HG03060 (cell line): ENCODE data around the gene GRIN3A.
"Not testable (repeated sequence)": the region's sequence is repeated elsewhere in the genome, so short reads cannot be mapped to it uniquely, and the experiment has no call there.

ENCODE experiments used
- ATAC-seq: cut with Tn5 transposase; IDR thresholded peaks from one replicate; pipeline ENCODE4 v1.9.1; 2021; ENCODE audit warnings: low read depth, moderate number of reproducible peaks; ENCODE audit not compliant: unreplicated experiment

GRIN3A gene

DNA sequence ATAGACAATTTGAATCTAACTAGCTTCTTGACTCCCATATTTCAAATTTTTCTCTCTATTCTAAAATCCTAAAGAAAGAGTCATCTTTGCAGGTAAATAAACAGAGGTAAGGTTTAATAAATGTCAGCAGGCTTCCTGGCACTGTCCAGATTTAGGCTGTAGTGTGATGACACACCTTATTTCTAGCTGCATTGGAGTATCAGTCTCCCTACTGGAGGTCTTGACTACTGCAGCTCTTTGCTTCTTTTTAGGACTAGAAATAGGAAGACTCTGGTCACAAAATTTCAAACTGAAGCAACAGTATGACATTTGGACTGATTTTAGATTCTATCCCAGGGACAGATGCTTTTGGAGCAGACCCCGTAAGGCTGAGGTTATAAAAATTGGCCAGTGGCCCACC is 103.0 kb downstream of the GRIN3A start:
- ATAC-seq, result no peak

DNA sequence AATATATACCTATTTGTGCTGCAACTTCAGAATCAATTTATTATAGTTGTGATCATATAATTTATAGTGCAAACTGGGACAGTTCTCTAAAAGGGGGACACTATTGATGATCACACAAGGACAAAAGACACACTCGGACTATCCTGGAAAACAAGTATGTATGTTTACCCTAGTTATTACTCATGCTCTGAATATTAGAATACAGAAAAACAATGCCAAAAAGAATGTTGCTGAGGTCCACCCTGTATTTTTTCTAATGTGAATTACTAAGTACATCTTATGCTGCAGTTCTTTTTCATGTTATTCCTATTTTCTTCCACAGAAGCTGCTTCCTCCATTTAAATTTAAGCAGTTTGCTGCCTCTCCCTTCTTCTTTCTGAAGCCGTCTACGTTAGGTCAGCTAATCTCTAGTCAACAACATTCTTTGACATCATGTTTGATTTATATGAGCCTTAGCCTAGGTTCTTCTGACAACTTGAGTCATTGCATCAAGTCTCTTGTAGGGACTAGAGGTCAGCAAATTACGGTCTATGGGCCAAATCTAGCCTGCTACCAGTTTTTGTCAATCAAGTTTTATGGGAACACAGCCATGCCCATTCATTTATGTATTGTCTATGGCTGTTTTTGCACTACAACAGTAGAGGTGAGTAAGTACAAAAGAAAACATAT is 103.6 kb downstream of the GRIN3A start:
- ATAC-seq, result no peak

DNA sequence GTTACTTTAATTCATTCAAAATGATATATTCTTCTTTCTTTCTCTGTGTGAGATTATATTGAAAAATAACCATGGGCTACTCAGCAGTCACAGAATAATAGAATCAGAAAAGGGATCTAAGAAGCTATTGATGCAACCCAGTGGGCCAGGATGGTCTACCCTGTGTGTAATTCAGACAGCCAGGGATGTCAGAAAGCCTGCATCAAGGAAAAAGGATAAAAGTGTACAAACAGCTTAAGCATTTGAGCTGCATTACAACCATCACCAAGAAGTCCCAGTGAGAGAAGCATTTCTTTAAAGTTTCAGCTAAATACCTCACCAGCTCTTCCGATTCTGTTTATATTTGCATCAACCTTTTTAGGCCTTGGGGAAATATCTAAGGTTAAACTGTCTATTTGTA is 105.8 kb downstream of the GRIN3A start:
- no peak for ATAC-seq

DNA sequence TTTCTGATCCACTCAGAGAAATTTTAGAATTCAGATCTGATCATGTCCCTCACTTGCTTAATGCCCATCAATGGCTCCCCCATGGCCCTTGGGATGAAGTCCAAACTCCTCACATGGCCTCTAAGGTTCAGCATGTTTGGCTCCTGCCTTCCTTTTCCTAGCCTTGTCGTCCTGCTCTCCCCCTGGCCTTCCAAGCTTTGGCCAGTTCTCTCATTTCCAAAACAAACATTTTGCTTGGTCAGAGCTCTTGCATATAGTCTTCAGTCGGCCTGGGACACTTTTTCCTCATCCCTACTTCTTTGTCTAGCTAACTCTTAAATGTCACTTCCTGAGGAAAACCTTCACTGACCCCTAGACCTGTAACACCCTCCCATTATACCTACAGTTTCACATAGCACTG is 106.6 kb downstream of the GRIN3A start:
- ATAC-seq, result no peak

DNA sequence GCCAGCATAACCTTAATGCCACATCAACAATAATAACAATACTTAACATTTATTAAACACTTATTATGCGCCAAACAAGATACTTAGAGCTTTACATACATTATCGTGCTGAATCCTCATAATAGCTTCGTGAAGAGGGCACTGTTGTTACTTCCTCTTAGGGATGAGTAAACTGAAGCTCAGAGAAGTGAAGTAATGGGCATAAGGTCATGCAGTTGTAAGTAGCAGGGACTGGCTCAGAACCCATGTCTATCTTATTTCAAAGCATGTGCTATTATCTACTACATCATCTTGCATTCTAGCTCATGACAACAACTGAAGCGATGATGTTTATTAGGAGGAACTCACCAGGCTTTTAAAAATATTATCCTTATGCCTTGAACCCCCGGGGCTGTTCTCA is 108.8 kb downstream of the GRIN3A start:
- no peak for ATAC-seq

DNA sequence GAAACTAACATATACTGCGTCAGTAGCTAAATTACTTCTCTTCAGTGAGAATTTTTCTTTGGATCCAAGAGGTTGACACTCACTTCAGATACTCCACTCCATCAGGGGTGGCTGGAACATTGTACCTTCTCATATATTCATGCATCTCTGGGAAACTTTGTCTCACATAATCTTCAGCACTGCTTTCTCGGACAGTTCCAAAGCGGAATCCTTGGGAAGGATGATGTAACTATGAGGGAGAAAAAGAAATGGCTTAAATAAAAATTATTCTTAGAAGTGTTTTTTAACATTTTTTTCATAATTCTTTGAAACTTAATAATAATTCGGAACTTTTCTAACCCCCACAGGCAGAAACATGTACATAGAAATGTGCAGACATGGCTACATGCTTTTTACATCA is 110.3 kb downstream of the GRIN3A start:
- no peak for ATAC-seq

DNA sequence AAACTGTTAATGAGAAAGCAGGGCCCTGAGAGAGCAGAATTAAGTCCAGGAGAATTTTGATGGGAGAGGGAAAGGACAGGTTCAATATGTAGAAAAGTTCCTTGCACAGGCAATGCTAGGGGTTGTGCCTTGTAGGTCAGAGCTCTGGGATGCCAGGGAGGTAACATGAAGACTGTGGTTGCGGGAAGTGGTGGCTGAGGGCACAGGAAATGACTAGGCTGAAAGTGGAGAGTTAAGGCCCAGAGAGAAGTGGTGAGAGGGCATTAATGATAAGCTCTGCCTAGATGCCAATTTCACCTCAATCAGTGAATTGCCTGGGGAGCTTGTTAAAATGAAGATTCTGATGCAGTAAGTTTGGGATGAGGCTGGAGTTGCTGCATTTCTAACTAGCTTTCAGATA is 112.2 kb downstream of the GRIN3A start:
- ATAC-seq, result no peak

DNA sequence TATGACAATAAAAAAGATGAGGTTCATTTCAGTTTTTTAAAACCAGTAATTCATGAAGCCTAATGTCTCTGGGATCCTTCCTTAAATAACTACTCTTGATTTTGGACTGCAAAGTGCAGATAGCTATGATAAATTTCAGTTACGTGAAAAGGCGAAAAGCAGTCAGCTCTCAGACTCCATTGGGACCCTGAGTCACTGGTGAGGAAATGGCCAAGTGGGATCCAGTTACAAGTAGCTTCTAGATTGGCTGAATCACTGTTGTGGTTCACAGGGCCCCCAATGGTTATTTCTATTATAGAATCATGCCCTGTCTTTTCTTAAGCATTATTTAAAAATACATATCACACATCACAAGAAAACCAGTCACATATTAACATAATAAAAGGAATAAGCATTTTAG is 112.6 kb downstream of the GRIN3A start:
- no peak for ATAC-seq

DNA sequence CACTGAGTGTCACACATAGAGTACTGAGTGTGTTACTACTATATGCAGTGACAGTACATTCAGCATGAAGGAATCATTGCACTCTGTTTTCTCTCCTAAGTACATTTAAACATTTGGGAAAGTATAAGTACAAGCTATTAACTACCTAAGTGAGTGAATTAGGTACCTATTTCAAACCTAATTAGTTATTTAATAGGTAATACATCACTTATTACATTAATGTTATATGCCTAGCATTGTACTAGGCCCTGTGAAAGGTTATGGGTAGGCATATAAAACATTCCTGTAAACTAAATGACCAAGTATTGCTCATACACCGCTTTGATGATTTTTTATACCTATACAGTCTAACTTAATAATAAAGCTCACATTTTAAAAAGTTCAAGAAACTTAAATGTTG is 118.0 kb downstream of the GRIN3A start:
- no peak for ATAC-seq

DNA sequence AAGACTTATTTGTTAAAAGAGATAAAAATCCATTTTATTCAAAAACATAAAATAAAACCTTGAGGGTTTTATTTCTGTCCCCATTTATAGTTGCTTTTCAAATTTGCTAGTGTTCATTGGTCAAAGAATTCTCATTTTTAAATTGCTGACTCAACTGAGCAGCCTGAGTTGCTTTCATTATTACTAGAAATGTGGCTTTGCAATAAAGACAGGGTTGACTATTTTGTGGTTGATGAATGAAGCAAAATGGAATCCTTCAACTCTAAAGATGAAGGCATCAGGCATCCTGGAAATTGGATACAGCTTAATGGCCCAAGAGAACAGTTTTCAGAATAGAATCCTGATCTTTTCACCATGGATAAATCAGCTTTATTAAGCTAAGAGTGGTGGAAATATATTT is 119.7 kb downstream of the GRIN3A start:
- ATAC-seq, result no peak

DNA sequence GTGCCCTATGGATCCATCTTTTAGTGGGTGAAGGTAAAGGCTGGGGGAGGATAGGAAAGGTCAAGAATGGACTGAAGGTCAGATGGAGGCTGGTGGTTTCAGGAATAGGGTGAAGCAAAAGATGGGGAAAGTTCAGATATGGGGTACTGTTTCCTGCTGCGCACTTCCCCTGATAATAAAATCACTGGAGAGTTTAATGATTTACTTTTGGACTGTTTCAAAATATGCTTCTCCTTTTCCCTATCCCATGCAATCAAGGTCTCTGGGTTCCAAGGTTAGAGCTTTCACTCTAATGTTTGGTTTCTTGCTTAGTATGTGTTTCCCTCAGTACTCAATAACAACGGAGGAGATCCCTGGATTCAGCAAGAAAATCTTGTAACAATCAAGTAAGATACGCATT is 132.9 kb downstream of the GRIN3A start:
- ATAC-seq, result no peak

DNA sequence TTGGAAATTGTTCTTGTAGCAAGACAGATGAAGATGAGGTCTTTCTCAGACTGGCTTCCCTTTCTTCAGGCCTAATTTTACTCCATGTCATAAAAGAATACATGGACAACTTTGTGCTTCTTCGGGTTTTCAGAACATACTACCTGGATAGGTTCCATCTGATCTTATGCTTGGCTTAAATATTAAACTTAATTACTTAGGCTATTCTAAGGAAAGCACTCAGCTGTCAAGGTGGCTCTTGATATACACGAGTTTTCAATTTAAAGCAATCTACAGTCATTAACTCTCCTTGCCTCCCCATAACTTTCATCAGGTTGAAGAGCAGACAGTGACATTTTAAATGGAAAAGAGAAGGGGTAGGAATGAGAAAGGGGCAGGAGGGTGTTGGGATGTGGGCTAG is 134.2 kb downstream of the GRIN3A start:
- no peak for ATAC-seq

DNA sequence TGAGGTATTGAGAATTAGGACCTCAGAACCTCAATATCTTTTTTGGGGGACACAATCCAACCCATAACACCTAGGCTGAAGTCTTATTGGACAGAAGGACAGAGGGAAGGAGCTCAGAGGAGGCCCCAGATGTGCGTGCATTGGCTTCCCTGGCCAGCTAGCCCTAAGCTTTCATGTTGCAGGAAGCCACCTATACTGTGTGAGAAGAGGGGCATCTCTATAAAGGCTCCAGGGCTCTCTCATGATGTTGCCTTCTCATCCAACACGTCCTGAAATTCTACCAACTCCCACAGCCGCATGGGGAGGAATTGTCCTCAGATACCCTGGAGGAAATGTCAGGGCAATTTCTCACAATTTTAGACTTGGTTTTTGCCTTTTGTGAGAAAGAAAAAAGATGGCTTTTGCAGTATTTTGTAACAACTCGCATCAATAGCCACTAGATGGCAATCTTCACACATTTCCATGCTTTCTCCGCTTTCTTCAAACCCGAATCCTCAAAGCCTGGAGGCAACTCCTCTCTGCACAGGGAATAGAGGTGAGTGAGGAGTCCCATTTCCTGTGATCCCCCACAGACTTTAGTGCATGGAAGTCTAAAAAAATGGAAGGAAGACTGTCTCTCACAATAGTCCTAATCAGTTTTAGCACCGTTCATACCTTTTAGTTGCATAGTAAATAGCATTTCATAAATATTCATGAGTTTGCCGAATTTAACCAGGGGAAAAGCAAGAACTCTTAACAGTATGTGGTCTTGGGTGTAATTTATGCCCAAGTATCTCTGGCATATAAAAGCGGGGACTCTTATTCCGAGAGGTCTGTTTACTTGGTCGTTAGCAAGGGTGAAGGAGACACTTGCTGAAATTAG is 136.3 kb downstream of the GRIN3A start:
- ATAC-seq, result peak; percentile 70

DNA sequence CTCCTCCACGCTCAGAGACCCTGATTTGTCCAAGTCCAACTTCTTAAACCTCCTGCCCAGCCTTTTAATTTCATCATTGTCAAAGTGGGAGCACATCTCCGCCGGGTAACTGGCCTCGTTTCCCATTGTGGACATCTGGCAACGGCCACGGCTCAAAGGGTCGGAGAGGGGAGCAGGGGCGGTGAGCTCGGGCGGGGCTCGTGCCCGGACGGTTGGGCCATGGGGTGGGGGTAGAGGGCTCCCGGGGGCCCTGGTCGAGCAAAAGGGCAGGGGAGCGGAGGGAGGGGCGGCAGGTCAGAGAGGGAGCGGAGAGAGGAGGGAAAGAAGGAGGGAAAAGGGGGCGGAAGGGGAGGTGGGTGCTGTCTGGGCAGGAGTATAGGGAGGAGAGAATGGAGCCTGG is 143.7 kb downstream of the GRIN3A start, which contains the start of gene PPP3R2:
PPP3R2 (minus strand) TSS at position 174 of the 400 bp plus-strand sequence; CDS start at position 126, 48 bp downstream.
- no peak for ATAC-seq

DNA sequence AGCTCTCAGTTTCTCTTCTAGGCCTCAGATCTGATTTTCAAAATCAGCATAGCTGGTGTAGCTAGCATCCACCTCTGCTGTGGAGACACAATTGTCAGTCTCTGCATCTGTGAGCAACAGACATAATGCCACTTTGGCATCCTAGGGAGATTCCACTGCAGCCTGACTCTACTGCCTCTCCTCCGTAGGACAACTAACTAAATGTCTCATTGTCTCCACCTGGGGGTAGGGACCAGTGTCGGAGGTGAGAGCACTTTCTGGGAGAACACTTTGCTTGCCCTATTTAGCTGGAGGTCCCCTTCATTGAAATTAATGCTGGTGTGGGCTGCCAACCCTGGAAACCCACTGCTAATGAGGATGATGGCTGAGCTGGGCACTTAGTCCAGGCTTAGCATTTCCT is 145.1 kb downstream of the GRIN3A start:
- no peak for ATAC-seq

DNA sequence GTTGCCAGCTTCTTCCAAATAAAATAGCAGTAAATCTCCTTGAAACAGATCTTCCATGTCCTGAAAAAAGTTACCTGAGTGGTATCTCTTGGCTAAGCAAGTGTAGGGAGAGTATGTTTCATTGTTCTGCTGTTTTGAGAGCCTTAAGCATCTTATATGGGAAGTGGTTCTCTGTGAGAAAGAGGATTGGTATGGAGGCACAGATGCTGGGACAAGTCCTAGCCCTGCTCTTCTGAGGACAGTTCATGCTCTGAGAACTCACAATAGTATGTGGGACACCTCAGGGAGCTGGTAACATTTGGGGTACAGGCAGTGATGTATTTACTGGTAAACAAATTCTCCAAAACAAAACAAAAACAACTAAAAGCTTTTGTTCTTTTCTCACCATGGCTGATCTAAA is 145.7 kb downstream of the GRIN3A start:
- no peak for ATAC-seq

DNA sequence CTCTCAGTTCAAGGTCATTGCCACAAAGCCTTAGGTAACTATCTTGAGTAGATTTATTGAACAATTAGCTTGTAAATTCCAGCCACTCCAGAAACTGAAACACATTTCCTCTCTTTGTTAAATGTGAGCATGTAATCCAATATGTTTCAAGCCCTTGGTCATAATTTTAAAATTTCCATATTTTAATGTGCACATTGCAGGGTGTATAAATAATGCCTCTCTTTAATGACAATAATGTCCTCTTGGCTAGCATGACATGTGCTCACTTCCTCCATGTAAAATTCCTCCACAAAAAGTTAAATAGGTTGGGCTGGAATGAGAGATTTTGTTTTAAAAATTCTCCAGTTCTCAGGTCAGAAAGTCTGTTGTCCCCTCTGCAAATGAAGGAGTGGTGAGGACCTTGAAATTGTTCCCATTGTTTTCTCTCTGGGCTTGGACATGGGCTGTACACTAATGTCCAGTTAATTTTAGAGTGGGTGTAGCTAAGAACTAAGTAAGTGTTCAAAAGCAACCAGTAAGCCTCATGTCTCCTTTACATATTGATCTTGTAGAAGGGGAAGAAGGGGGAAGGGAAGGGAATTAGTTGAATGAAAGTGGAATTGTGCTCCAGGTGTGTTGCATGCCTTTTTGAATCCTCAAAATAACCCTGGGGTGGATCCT is 146.5 kb downstream of the GRIN3A start:
- no peak for ATAC-seq

DNA sequence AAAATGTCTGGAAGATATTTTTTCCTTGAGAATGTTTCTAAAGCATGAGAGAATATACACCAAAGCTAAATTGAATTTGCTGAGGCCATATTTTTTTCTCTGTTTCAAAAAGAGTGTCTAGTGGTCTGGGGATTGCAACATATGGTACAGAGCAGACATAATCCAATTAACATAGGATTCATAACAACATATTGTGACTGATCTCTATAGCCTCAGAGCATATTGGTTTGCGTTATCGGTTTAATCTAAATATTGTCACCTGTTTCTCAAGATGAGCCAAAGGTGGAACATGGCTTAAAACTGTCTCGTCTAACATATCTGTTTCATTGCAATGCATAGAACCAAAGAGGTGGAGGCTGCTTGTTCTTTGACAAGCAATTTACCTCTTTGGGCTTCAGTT is 147.5 kb downstream of the GRIN3A start:
- ATAC-seq, result no peak

DNA sequence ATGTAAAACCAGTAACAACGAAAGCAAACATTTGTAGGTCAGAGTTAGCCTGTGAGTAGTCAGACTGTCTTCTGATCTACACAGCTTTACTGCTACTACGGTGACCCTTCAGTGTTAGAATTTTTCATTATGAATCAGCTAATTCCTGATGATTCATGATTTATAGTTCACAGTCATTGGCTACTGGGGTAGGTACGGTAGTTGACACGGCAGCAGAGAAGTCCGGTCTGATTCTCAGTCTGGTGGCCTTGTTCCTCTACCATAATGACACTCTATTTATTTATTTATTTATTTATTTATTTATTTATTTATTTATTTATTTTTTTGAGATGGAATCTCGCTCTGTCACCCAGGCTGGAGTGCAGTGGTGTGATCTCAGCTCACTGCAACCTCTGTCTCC is 148.4 kb downstream of the GRIN3A start:
- not testable (repeated sequence) for ATAC-seq

DNA sequence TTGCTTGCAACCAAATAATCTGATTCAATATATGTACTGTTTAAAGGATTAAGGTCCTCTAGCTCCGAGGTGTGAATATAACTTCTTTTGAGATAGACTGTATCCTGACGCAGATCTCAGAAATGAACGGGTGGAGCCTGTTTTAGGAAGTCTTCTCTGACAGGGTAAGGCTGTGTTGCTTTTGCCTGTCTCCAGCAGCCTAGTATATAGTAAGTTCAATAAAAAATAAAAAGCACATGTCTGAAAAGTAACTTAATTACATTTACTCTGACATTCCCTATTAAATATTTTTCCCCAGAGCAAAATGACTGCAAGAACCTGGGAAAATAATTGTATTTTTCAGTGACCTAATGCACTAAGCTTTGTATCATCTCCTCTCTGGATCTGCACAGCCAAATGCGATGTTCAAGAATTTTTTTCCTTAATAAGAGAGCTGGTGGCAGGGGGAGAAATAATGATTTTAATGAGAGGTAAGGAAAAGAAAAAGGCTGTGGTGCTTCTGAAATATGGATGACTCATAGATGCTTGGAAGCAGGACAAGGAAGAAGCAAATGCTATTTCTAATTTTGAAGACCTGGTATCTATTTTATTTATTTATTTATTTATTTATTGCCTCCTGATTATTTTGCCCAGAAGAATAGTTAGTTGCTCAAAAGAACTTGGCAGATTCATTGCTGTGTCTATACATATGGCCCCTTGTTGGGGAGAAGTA is 151.0 kb downstream of the GRIN3A start:
- ATAC-seq, result no peak

DNA sequence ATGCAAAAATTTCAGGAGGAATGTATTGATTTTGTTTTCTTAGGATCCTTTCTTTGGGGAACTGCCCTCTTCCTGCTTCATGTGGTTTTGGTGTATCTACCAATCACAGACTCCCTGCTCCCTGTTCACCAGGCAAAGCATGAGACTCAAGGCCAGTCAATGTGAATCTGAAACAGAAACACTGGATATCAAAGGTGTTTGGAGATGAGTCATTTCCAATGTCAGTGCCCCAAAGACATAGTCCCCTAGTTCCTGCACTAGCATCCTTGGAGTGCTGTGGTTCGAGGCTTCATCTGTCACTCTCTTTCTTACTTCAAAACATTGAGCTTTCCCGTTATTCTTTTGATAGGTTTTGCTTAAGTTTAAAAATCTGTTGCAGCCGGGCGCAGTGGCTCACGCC is 151.8 kb downstream of the GRIN3A start:
- ATAC-seq, result peak; percentile 89
